Head of caudate nucleus (tissue), 42 donors: ENCODE data around the gene CSTF1.

Source experiments
- DNase-seq, 42 donors: peaks; one replicate each; pipeline versions ENCODE4 v3.0.0 to v3.0.0-alpha.2; 2020 to 2021; ENCODE audit warnings: mixed read lengths in 7 of 42
- intact Hi-C: fragments of 100-400 bp; cut with DNase I; formaldehyde crosslinking; loops from one replicate; pipeline ENCODE4 v1.15.0; 2022

CSTF1 gene

GRCh38 chr20:56420940-56421688 lies 28.7 kb downstream of the CSTF1 start:
- intact Hi-C loops = no loop called here
- peak in 1 of 42 donors; percentile 11 for DNase-seq

- intact Hi-C loops = no loop called here
- peak in 4 of 42 donors; percentile 5 to 53 (median 20) for DNase-seq
Observed at GRCh38 chr20:56422076-56422823, 29.8 kb downstream of the CSTF1 start.

- DNase-seq = peak in 2 of 42 donors; percentile 12 to 16
- intact Hi-C loops = no loop called here
Observed at GRCh38 chr20:56422824-56423189, 30.4 kb downstream of the CSTF1 start.

GRCh38 chr20:56423211-56423610 lies 30.8 kb downstream of the CSTF1 start:
- DNase-seq = no peak
- intact Hi-C loops = no loop called here

GRCh38 chr20:56423886-56424285 lies 31.4 kb downstream of the CSTF1 start:
- no peak for DNase-seq
- intact Hi-C loops = no loop called here

- intact Hi-C loops = no loop called here
- peak in 2 of 42 donors; percentile 6 to 9 for DNase-seq
Observed at GRCh38 chr20:56424931-56425330, 32.5 kb downstream of the CSTF1 start.

- intact Hi-C loops = no loop called here
- no peak for DNase-seq
Observed at GRCh38 chr20:56426026-56426425, 33.6 kb downstream of the CSTF1 start.

GRCh38 chr20:56426926-56427325 lies 34.5 kb downstream of the CSTF1 start:
- intact Hi-C loops = no loop called here
- DNase-seq = peak in 1 of 42 donors; percentile 12

- no peak for DNase-seq
- intact Hi-C loops = no loop called here
Observed at GRCh38 chr20:56427797-56428196, 35.4 kb downstream of the CSTF1 start.

GRCh38 chr20:56428410-56428809 lies 36.0 kb downstream of the CSTF1 start:
- intact Hi-C loops = no loop called here
- peak in 1 of 42 donors; percentile 8 for DNase-seq

- peak in 1 of 42 donors; percentile 13 for DNase-seq
Observed at GRCh38 chr20:56428881-56429280, 36.4 kb downstream of the CSTF1 start.

GRCh38 chr20:56429502-56429901 lies 37.1 kb downstream of the CSTF1 start:
- DNase-seq = no peak
- intact Hi-C loops = no loop called here

More at GRCh38 chr20:56428881-56429280, 36.4 kb downstream of the CSTF1 start:
- intact Hi-C loops = no loop called here

- intact Hi-C loops = no loop called here
Observed at GRCh38 chr20:56429941-56430340, 37.5 kb downstream of the CSTF1 start.

GRCh38 chr20:56430461-56430860 lies 38.0 kb downstream of the CSTF1 start:
- DNase-seq = no peak

More at GRCh38 chr20:56429941-56430340, 37.5 kb downstream of the CSTF1 start:
- DNase-seq = no peak

GRCh38 chr20:56430957-56431356 lies 38.5 kb downstream of the CSTF1 start:
- intact Hi-C loops = no loop called here
- DNase-seq = no peak

More at GRCh38 chr20:56430461-56430860, 38.0 kb downstream of the CSTF1 start:
- intact Hi-C loops = no loop called here

- intact Hi-C loops = no loop called here
- DNase-seq = peak in 2 of 42 donors; percentile 14 to 39
Observed at GRCh38 chr20:56431471-56431870, 39.0 kb downstream of the CSTF1 start.

GRCh38 chr20:56433221-56433879 lies 40.9 kb downstream of the CSTF1 start:
- intact Hi-C loops = no loop called here
- DNase-seq = no peak

- no peak for DNase-seq
- intact Hi-C loops = no loop called here
Observed at GRCh38 chr20:56433880-56434255, 41.4 kb downstream of the CSTF1 start.

GRCh38 chr20:56437196-56437960 lies 44.9 kb downstream of the CSTF1 start:
- DNase-seq = no peak
- intact Hi-C loops = no loop called here
